Heart left ventricle (tissue), 16 donors: ENCODE results near the gene SLC7A9. TPM values are rescaled to one million over a fixed set of nuclear protein-coding genes. Genes with fewer than 3 reads are reported as not detected.

Experiments
- ATAC-seq, 4 donors: fragments of 200-7000 bp; cut with Tn5 transposase; one replicate each; pipeline ENCODE4 v1.9.1; 2020 to 2022; ENCODE audit warnings: moderate library complexity in 4 of 4, mild to moderate bottlenecking in 3 of 4, moderate number of reproducible peaks in 1 of 4
- DNase-seq, 5 donors: peaks; one replicate each; pipeline ENCODE4 v3.0.0-alpha.2; 2020
- H3K27ac ChIP-seq, 12 donors: fragments of 200-600 bp; sonication (generic) in 4 of 12; one replicate each; pipeline versions ENCODE4 v1.5.0 to v1.8.0; 2016 to 2022; ENCODE audit warnings: mild to moderate bottlenecking in 2 of 12
- H3K27me3 ChIP-seq, 9 donors: fragments of 200-600 bp; sonication (generic) in 2 of 9; one replicate each; pipeline versions ENCODE4 v1.5.1 to v1.8.0; 2016 to 2022; ENCODE audit warnings: mild to moderate bottlenecking in 3 of 9
- H3K36me3 ChIP-seq, 9 donors: fragments of 200-600 bp; sonication (generic) in 2 of 9; one replicate each; pipeline versions ENCODE4 v1.5.0 to v1.8.0; 2018 to 2022; ENCODE audit warnings: mild to moderate bottlenecking in 2 of 9
- H3K4me1 ChIP-seq, 12 donors: fragments of 200-600 bp; sonication (generic) in 4 of 12; one replicate each; pipeline versions ENCODE4 v1.5.0 to v1.8.0; 2016 to 2022; ENCODE audit warnings: mild to moderate bottlenecking in 3 of 12
- H3K4me3 ChIP-seq, 12 donors: fragments of 200-600 bp; sonication (generic) in 4 of 12; one replicate each; pipeline versions ENCODE4 v1.5.0 to v1.8.0; 2017 to 2022; ENCODE audit warnings: mild to moderate bottlenecking in 9 of 12, moderate library complexity in 4 of 12
- H3K9me3 ChIP-seq, 12 donors: fragments of 200-600 bp; sonication (generic) in 4 of 12; one replicate each; pipeline versions ENCODE4 v1.5.0 to v1.8.0; 2016 to 2022; ENCODE audit warnings: mild to moderate bottlenecking in 1 of 12
- POLR2A ChIP-seq, 2 donors: fragments of 450-650 bp; IDR thresholded peaks; one replicate each; pipeline ENCODE4 v1.6.1; 2017; ENCODE audit warnings: antibody characterized with exemption in 2 of 2, mild to moderate bottlenecking in 2 of 2, moderate library complexity in 2 of 2
- WGBS, 4 donors: extraction: QIAGEN DNeasy Blood & Tissue Kit in 2 of 4; methylation state at CpG; one replicate each; pipeline versions ENCODE4 v1.1.5 to v1.1.7; 2013 to 2018; 5-methylcytosine and 5-hydroxymethylcytosine counted together
- intact Hi-C, 10 donors: fragments of 100-400 bp; cut with DNase I; formaldehyde crosslinking; loops; one replicate each; pipeline versions ENCODE4 v1.11.1 to v1.14.2; 2022
- polyA plus RNA-seq, 2 donors: library from polyadenylated mRNA; stranded (reverse); fragments of 200-250 nt; gene quantifications; one replicate each; pipeline ENCODE4 v1.2.3, GENCODE V29; 2013
- total RNA-seq, 9 donors: library from RNA; depleted of rRNA in 2 of 9; stranded (reverse); fragments of >200 nt in 2 of 9; fragmentation: NEBNext Ultra II Directional in 3 of 9; extraction: Animal tissue kit (Norgen Biotek cat#: 25700) in 3 of 9; gene quantifications; one replicate each; pipeline versions ENCODE4 v1.1.0 to v1.2.4, GENCODE V29; 2016 to 2023
- TF ChIP-seq, protein P1 (sequence below), 12 donors: fragments of 200-600 bp; sonication (generic) in 4 of 12; IDR thresholded peaks; one replicate each; pipeline versions ENCODE4 v1.5.0 to v1.8.0; 2018 to 2022; ENCODE audit warnings: antibody characterized with exemption in 12 of 12, mild to moderate bottlenecking in 5 of 12
- donor health status: ischemic (EF 13 %, LVEDD 7.1; RV severe dilation, severe dysfunction).
- donor health status: healthy with polysubstance abuse.
- donor health status: DM: no; HTN: yes; CAD: no.
- donor health status: DM: no; HTN: no; CAD: no.
- donor health status: ischemic (EF 25% LVEDD 6.9; RV normal size, moderate dysfunction).
- donor health status: ischemic (EF 25% LVEDD 5.7; RV mildly dilated, moderate dysfunction).
- donor health status: healthy.
- donor health status: DM: yes; HTN: yes; CAD: no.
- donor health status: ischemic (EF 35%, LVEDD 5.7; RV mildly dilated, moderate dysfunction).
- donor health status: nonischemic (EF 11% LVEDD 7.7; RV severe dilation, severe dysfunction).
- donor health status: DM: yes; HTN: yes; CAD: no.
- donor health status: PGD.
- donor health status: ischemic (EF 29% LVEDD 5.4; RV normal size, mild dysfunction).
- donor health status: nonischemic (EF 23%, LVEDD 6.1; RV moderate dilation, normal function).

SLC7A9 gene
- total and polyA plus RNA-seq, 11 donors, result 0.07 TPM; not detected in 10

DNA sequence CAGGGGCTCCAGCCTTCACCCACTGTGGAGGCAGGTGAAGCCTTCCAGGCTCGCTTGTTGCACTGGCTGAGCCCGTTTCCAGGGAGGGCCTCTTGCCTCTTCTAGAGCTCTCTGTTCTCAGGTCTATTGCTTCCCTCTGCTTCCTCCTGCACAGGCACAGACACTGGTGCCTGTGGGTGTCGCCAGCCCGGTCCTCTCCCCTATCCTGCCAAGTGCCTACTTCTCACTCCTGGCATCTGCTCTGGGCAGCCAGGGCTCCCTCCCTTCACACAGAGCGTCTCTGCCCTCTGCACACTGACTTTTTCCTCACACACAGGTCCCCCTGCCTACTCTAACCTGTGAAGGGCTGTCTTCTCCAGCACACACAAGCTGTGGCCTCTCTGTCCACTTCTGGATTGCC, 60.3 kb downstream of the SLC7A9 start:
- H3K27ac ChIP-seq, result no peak overlapping the region
- DNase-seq (peak in 1 of 5 donors; percentile 33), ATAC-seq (peak in 2 of 4 donors; percentile 66 to 70)
- whole genome bisulfite sequencing, 4 donors, result 44 to 60% (median 59%) methylated on average over 5 of the region's 5 CpGs
- no peak overlapping the region for H3K4me3 ChIP-seq
- H3K4me1 ChIP-seq, result no peaks in the 10 kb centered on the region
- peaks cover 0 to 12% (median 0%) of the 10 kb centered on the region in 9 donors for H3K27me3 ChIP-seq
- no peaks in the 10 kb centered on the region for H3K9me3 ChIP-seq
- intact Hi-C loops, result no loop called here
- no peak for TF ChIP-seq POLR2A (IDR thresholded peaks at IDR 0.05)
- TF ChIP-seq, protein P1, sequence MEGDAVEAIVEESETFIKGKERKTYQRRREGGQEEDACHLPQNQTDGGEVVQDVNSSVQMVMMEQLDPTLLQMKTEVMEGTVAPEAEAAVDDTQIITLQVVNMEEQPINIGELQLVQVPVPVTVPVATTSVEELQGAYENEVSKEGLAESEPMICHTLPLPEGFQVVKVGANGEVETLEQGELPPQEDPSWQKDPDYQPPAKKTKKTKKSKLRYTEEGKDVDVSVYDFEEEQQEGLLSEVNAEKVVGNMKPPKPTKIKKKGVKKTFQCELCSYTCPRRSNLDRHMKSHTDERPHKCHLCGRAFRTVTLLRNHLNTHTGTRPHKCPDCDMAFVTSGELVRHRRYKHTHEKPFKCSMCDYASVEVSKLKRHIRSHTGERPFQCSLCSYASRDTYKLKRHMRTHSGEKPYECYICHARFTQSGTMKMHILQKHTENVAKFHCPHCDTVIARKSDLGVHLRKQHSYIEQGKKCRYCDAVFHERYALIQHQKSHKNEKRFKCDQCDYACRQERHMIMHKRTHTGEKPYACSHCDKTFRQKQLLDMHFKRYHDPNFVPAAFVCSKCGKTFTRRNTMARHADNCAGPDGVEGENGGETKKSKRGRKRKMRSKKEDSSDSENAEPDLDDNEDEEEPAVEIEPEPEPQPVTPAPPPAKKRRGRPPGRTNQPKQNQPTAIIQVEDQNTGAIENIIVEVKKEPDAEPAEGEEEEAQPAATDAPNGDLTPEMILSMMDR (IDR thresholded peaks at IDR 0.05), result no peak
- no peaks in the 10 kb centered on the region for H3K36me3 ChIP-seq

DNA sequence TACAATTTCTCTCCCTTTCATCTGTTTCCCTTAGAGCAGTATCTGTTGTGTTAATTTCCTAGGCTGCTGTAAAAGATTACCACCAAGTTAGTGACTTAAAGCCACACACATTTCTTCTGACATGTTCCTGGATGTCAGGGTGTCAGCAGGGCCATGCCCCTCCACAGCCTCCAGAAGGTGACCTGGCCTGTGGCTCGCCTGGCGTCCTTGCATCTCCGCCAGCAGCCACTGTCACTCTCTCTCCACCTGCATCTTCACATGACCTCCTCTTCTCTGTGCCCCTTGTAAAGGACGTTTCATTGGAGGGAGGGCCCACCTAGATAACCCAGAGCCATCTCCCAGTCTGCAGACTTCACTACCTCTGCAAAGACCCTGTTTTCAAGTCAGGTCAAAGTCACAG, 61.3 kb downstream of the SLC7A9 start:
- no peak overlapping the region for H3K27ac ChIP-seq
- 65 to 75% (median 69%) methylated on average over 4 of the region's 4 CpGs for WGBS, 4 donors
- no peak for ATAC-seq
- H3K9me3 ChIP-seq, result no peaks in the 10 kb centered on the region
- no peaks in the 10 kb centered on the region for H3K36me3 ChIP-seq
- DNase-seq, result peak in 1 of 5 donors; percentile 30
- peaks cover 0 to 15% (median 0%) of the 10 kb centered on the region in 9 donors for H3K27me3 ChIP-seq
- no peak for TF ChIP-seq POLR2A (IDR thresholded peaks at IDR 0.05)
- intact Hi-C loops, result no loop called here
- no peaks in the 10 kb centered on the region for H3K4me1 ChIP-seq
- no peak overlapping the region for H3K4me3 ChIP-seq

DNA sequence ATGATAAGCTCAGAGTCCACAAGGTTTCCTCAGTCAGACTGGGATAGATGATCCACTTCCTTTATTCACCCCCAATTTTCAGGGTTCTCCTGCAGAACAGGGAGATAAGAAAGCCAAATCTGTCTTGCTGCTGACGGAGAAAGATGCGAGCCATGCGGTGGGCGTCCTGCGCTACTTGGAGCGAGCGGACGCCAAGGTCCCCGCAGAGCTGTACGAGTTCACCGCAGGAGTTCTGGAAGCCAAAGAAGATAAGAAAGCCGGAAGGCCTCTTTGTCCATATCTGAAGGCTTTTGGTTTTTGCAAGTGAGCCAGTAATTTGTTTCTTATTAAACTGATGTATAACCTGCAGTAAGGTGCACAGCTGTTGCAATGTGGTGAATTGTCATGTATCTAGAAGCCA, 66.7 kb downstream of the SLC7A9 start:
- no peaks in the 10 kb centered on the region for H3K36me3 ChIP-seq
- intact Hi-C loops, result no loop called here
- 46 to 59% (median 55%) methylated on average over 12 of the region's 12 CpGs for WGBS, 4 donors
- H3K9me3 ChIP-seq, result no peaks in the 10 kb centered on the region
- H3K4me1 ChIP-seq, result no peaks in the 10 kb centered on the region
- ATAC-seq (no peak), DNase-seq (no peak)
- peaks cover 0 to 15% (median 0%) of the 10 kb centered on the region in 9 donors for H3K27me3 ChIP-seq
- TF ChIP-seq POLR2A (IDR thresholded peaks at IDR 0.05), result no peak
- TF ChIP-seq, protein P1 (IDR thresholded peaks at IDR 0.05), result no peak
- no peak overlapping the region for H3K27ac ChIP-seq
- no peak overlapping the region for H3K4me3 ChIP-seq

DNA sequence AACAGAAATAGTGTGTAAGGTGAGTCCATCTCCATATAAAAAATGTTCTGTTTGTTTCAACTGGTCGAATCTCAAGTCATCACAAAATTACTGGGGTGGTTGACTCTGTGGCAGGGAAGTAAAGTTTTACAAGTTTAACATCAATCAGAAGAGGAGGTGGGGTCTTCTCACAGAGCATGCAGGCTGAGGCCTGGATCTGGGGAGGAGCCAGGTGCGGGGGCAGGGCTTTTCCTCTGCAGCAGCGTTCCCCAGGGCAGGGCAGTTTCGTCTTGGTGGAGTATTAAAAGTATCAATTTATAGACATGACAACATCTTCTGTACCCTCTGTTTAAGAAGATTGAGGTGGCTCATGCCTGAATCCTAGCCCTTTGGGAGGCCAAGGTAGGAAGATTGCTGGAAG, 68.8 kb downstream of the SLC7A9 start:
- H3K36me3 ChIP-seq, result no peaks in the 10 kb centered on the region
- DNase-seq, result no peak
- H3K4me1 ChIP-seq, result no peaks in the 10 kb centered on the region
- no peaks in the 10 kb centered on the region for H3K9me3 ChIP-seq
- no peak for ATAC-seq
- H3K27ac ChIP-seq, result no peak overlapping the region
- intact Hi-C loops, result no loop called here
- TF ChIP-seq, protein P1 (IDR thresholded peaks at IDR 0.05), result no peak
- WGBS, 4 donors, result 33 to 43% (median 37%) methylated on average over 4 of the region's 4 CpGs
- H3K27me3 ChIP-seq, result peaks cover 0 to 8% (median 0%) of the 10 kb centered on the region in 9 donors
- no peak overlapping the region for H3K4me3 ChIP-seq

DNA sequence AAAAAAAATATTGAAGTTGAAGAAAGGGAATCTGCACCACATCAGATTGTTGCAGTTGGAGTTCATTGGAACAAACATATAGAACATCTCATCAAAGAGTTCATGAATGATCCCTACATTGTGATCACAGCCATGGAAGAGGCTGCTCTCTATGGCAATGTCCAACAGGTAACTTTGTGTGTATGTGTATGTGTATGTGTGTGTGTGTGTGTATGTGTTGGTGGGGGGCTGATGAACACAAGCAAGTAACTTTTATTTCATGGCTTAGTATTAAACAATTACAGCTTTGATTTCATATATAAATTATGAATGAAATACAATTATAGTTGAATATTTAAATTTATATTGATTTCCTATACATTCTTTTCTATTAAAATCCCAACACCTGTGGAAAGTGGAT, 69.4 kb downstream of the SLC7A9 start:
- H3K27ac ChIP-seq, result no peak overlapping the region

More for the DNA sequence above, 69.4 kb downstream of the SLC7A9 start:
- ATAC-seq (no peak), DNase-seq (no peak)
- TF ChIP-seq, protein P1 (IDR thresholded peaks at IDR 0.05), result no peak
- TF ChIP-seq POLR2A (IDR thresholded peaks at IDR 0.05), result no peak
- no peaks in the 10 kb centered on the region for H3K36me3 ChIP-seq
- H3K9me3 ChIP-seq, result no peaks in the 10 kb centered on the region
- intact Hi-C loops, result no loop called here
- H3K4me3 ChIP-seq, result no peak overlapping the region
- H3K4me1 ChIP-seq, result no peaks in the 10 kb centered on the region
- H3K27me3 ChIP-seq, result peaks cover 0 to 8% (median 0%) of the 10 kb centered on the region in 9 donors
